HG02798 (cell line): ENCODE measurements around the gene EDARADD.
"Not testable (repeated sequence)": the region's sequence is repeated elsewhere in the genome, so short reads cannot be mapped to it uniquely, and the experiment has no call there.

Experiments used
- ATAC-seq: cut with Tn5 transposase; IDR thresholded peaks from one replicate; pipeline ENCODE4 v1.9.1; 2021; ENCODE audit warnings: mild to moderate bottlenecking; ENCODE audit not compliant: unreplicated experiment, poor library complexity

The EDARADD gene

DNA sequence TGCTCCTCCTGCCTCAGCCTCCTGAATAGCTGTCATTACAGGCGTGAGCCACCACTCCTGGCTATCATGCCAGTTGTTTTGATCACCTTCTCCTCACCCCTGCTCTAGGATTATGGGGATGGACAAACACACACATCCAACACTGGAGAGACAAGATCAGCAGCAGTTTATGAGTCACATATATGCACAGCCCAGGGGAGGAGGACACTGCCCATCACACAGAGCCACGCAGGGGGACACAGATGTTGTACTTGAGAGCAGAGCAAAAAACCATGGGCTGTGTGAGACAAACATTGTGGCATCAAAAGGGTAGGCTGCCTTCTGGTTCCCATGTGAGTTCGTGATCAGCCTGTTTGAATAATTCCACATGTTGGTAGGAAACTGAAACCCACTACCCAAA lies 32.1 kb downstream of the EDARADD start:
- ATAC-seq = no peak

DNA sequence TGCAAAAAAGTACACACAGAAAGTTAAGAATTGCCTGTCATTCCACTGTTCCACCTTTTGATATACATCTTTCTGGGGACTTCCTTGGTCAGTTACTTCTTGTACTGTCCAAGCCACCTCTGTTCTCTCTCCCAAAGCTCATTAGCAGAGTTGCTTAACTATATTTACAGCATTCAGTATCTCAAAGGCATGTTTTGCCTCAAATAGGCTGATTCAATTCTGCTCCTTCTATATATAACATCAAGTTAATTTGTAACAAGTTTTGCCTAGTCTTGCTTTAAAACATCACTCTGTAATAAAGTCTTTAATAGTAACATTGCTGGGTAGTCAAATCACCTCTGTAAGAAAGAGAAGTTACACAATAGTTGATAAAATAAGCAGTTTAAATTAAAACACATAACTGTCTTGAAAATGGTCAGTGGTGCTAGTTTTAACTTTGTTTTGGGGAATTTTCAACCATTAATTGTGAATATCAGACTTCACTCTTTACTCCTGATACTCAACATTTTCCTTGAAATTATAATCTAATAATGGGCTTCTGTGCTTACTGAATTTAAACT lies 35.7 kb downstream of the EDARADD start:
- no peak for ATAC-seq

GRCh38 chr1:236433819-236434315 lies 39.8 kb downstream of the EDARADD start:
- ATAC-seq = no peak

GRCh38 chr1:236438614-236439013 lies 44.5 kb downstream of the EDARADD start:
- ATAC-seq = no peak

GRCh38 chr1:236440373-236440772 lies 46.3 kb downstream of the EDARADD start:
- no peak for ATAC-seq

DNA sequence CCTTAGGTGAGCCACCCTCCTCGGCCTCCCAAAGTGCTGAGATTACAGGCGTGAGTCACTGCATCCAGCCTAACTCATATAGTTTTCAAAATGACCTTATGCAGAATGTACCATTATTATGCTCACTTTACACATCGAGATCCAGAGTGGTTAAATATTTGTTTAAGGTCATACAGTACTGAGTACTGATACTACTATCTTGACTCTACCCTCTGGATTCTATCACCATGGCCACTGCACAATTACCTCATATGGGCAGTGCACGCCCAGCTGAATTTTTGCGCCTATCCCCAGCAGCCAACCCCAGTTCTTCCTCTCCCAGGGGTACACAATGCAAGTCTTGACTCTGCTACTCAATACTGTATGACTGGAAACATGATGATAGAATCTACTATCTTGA lies 56.7 kb downstream of the EDARADD start:
- no peak for ATAC-seq

GRCh38 chr1:236451796-236452373 lies 57.8 kb downstream of the EDARADD start:
- ATAC-seq = peak; percentile 62

DNA sequence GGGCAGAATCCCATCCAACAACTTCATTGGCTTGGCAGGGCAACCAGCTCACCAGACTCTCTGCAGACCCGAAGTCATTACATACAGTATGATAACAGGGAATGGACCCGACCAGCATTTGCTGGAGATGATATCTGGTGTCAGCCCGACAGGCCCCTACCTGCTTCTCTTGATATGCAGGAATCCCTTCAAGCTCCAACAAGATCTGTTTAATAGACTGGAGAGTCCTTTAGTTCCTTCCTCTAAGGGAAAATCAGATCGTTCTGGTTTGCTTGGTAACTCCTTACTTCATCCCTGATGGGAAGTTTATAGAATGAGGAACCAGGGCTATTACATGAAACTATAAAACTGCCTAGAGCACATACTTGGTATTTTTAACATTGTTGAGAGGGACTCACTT lies 61.2 kb downstream of the EDARADD start:
- ATAC-seq = no peak

DNA sequence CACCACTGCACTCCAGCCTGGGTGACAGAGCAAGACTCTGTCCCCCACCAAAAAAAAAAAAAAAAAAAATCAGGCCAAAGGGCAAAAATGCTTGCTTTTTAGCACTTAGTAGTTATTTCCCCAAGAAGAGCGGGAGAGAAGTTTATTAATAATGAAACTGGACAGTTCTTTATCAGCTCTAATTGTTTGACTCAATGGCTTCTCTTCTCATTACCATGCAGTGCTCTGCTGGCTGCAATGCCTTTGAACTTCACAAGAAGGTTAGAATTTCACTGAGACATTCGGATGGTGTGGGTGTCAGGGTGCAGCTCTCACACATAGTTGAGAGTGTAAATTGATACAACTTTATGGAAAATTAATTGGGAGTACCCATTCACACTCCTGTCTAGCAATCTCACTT lies 63.7 kb downstream of the EDARADD start:
- peak; percentile 65 for ATAC-seq

- no peak for ATAC-seq
Measured at GRCh38 chr1:236458996-236459395, 64.9 kb downstream of the EDARADD start.

- ATAC-seq = no peak
Measured at GRCh38 chr1:236460103-236460502, 66.0 kb downstream of the EDARADD start.

DNA sequence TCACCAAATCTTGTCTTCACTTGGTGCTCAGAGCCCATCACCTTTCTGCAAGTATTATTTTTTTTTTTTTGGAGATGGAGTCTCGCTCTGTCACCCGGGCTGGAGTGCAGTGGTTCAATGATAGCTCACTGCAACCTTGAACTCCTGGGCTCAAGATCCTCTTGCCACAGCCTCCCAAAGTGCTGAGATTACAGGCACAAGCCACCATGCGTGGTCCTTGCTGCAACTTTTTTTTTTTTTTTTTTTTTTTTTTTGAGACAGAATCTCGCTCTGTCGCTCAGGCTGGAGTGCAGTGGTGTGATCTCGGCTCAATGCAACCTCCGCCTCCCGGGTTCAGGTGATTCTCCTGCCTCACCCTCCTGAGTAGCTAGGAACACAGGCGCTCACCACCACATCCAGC lies 70.1 kb downstream of the EDARADD start:
- ATAC-seq = not testable (repeated sequence)

DNA sequence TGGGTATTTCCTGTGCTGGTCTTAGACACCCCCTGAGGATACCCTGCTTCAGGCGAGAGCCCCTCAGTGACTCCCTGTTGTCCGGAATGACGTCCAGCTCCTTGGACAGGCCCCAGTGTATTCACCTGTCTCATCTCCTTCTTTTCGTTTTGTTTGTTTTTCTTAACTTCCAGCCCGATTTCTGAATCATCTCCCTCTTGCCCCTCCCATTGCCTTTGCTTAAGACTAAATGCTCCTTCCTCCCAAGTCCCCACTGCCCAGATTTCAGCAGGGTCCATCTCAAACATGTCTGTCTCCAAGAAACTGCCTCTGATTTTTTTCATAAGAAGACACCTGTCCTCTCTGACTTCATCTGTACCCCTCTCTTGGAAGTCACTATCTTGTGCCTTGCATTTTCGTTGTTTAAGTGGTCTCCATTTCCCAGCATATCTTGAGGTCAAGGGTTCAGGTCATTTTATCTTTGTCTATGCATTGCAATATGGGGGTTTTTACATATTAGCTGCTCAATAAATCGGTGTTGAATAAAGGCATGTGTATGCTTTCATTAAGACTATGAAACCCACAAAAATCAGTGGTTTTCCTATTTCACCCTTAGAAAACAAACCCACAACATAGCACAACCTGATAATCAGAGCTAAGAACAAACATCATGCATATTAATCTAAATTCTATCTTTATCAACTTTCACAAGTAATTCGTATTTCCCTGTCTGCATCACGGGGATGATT lies 71.3 kb downstream of the EDARADD start:
- peak; percentile 45 for ATAC-seq

DNA sequence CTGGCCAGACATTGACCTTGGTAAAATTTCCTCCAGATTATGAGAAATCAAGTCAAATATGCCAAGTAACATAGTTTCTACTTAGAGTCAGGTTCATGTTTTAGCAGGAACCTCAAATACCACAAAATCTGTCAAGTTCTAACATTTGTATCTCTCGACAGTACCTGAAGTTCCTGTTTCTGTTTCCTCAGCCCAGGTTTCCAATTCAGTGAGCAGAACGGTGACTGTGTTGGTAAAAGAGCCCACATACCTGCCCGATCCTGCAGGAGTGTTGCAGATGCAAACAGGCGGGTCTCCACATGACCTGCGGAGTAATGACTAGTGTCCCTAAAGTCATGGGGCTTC lies 71.8 kb downstream of the EDARADD start:
- peak; percentile 84 for ATAC-seq

DNA sequence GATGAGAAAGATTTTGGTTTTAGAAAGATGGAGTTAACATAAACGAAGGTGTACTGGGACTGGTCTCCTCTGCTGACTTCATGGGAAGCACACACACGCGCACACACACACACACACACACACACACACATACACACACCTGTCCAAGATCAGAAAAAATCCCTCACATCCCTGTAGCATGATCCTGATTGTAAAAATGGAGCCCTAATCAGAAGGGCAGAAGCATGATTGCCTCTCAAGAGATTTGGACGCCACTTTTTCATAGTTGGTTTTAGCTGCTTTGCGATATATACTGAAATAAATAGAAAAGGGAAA lies 73.2 kb downstream of the EDARADD start:
- ATAC-seq = no peak

GRCh38 chr1:236468625-236469024 lies 74.5 kb downstream of the EDARADD start:
- ATAC-seq = no peak

DNA sequence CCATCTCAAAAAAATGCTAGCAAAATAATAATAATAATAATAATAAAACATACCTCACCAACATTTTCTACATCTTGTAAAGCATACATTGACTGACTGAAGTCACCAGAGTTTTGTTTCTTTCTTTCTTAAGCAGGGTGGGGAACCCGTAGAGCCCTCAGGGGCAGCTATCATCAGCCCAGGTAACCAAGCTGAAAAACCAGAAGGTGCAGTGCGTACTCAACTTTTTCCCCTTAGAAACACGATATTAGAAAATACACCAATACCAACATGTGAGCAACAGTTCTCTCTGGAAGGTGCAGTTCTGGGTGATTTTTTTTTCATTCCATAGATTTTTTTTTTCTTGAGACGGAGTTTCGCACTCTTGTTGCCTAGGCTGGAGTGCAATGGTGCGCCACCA lies 75.4 kb downstream of the EDARADD start:
- ATAC-seq = no peak

DNA sequence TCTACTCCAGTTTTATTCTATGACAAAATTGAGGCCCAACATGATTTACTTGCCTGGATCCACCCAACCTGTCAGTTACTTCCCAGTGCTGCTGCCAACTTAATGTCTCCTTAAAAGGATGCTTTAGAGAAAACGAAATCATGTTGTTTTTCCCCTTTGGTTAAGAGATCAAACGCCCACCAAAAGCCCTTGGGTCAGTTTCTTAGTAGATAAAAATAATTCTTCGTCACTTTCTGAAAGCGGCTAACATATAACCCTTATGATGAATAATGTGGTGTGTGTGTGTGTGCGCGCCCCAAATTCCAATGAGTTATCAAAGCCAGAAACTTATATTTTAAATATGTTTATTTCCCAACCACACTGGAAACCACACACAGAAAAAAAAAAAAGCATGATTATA lies 77.0 kb downstream of the EDARADD start:
- ATAC-seq = no peak

GRCh38 chr1:236471653-236472052 lies 77.6 kb downstream of the EDARADD start:
- no peak for ATAC-seq

DNA sequence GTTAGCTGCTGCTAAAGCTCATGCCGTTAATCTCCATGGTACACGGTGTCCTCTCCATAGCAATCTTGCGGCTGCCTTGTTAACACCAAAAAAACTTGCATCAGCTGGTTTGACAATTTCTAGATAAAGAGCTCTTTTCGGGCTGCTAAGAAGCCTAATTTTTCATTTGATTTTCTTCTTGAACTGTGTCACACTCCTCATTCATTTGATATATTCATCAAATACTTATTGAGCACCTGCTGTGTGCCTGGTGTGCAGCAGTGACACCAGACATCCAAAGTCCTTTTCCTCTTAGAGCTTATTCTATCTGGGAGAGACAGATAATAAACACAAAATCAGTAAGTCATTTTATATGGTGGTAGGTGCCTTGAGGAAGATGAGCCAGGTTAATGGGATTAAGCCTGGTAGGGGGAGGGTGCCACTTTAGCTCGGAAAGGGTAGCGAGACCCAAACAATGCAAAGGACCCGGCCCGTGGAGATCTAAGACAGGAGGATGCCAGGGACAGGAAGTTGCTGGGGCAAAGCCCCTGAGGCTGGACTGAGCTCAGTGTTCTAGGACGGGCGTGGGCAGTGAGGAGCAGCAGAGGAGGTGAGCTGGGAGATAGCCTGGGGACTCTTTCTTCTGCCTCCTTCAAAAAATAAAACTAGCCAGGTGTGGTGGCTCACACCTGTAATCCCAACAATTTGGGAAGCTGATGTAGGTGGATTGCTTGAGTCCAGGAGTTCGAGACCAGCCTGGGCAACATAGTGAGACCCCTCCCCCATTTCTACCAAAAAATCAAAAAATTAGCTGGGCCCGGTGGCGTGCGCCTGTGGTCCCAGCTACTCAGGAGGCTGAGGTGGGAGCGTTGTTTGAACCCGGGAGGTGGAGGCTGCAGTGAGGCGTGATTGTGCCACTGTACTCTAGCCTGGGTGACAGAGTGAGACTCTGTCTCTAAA lies 79.0 kb downstream of the EDARADD start:
- no peak for ATAC-seq

- no peak for ATAC-seq
Measured at GRCh38 chr1:236476019-236476418, 81.9 kb downstream of the EDARADD start.
